ENCODE results near the gene ARG2. TPM values are rescaled to one million over a fixed set of nuclear protein-coding genes. Genes with fewer than 3 reads are reported as not detected.

The ARG2 gene
- total RNA-seq, 1 donor from 2014 or later = 6.0 TPM

- DNase-seq (ENCODE audit: low spot score) = no peak
Observed at GRCh38 chr14:67680941-67681340, 61.2 kb downstream of the ARG2 start.

- no peak for DNase-seq (ENCODE audit: low spot score)
Observed at GRCh38 chr14:67683842-67684241, 64.1 kb downstream of the ARG2 start.

- DNase-seq (ENCODE audit: low spot score) = no peak
Observed at GRCh38 chr14:67690011-67690410, 70.3 kb downstream of the ARG2 start.

GRCh38 chr14:67694791-67695393 lies 75.2 kb downstream of the ARG2 start:
- peak; percentile 82 for DNase-seq (ENCODE audit: low spot score)

- DNase-seq (ENCODE audit: low spot score) = peak; percentile 90
Observed at GRCh38 chr14:67695394-67695949, 75.8 kb downstream of the ARG2 start, which contains the start of gene RDH11. RDH11 (minus strand) TSS chr14:67695764; CDS start chr14:67695703, 61 bp downstream.

- no peak for DNase-seq (ENCODE audit: low spot score)
Observed at GRCh38 chr14:67697006-67697405, 77.3 kb downstream of the ARG2 start.

GRCh38 chr14:67698179-67698578 lies 78.5 kb downstream of the ARG2 start:
- DNase-seq (ENCODE audit: low spot score) = no peak

Other genes with a start within 250 kb of the ARG2 start
- gene PLEK2, start 207.8 kb upstream of the ARG2 start, total RNA-seq = 21.7 TPM
- gene TMEM229B, start 131.2 kb upstream of the ARG2 start, total RNA-seq = 24.7 TPM
- gene PLEKHH1, start 86.6 kb upstream of the ARG2 start, total RNA-seq = 46.3 TPM
- gene PIGH, start 19.7 kb upstream of the ARG2 start, total RNA-seq = 29.8 TPM
- 108 TPM for gene VTI1B, start 54.7 kb downstream of the ARG2 start, total RNA-seq
- gene RDH11, start 75.8 kb downstream of the ARG2 start, total RNA-seq = 62.1 TPM
- 0.21 TPM for gene RDH12, start 82.0 kb downstream of the ARG2 start, total RNA-seq
- gene ZFYVE26, start 196.7 kb downstream of the ARG2 start, total RNA-seq = 33.7 TPM
- 36.6 TPM for gene RAD51B, start 199.9 kb downstream of the ARG2 start, total RNA-seq